GM10248 (cell line): ENCODE measurements around the gene ECHDC3.

ENCODE experiments used
- CTCF ChIA-PET: fragments of 300-600 bp; sonication (Branson Sonifier 250); formaldehyde crosslinking; extraction: SDS; loops from one replicate; lab custom pipeline; 2021; ENCODE audit warnings: antibody characterized with exemption; lab: Yijun Ruan, JAX
- POLR2A ChIA-PET: fragments of 350-650 bp; sonication (Branson Sonifier 250); formaldehyde crosslinking; extraction: SDS; loops from one replicate; lab custom pipeline; 2020; ENCODE audit warnings: antibody characterized with exemption; lab: Yijun Ruan, JAX
- DNase-seq: peaks from one replicate; pipeline ENCODE4 v3.0.0; 2012; ENCODE audit errors: extremely low spot score
- TF ChIP-seq, protein P1 (sequence below): IDR thresholded peaks from 2 replicates; pipeline ENCODE4 v1.5.1; 2012; ENCODE audit warnings: mild to moderate bottlenecking, low read depth; ENCODE audit errors: extremely low read depth, missing control alignments, control extremely low read depth

The ECHDC3 gene

DNA sequence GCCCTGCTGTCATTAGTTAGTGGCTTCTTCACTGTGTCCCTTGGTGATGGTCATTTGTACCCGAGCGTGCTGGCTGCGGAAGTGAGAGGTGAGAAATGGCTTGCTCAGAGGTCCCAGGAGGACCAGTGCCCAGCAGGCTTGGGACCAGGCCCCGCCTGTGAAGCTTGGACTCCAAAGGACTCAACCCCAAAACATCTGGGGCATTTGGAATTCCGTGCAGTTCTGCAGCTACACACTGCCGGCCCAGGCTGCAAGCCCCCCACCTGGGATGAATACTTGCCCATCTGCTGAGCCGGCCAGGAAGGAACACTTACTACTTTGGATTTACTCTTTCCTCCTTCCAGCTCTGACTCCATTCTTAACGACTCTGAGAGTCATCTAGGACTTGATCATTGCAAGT is 18.0 kb downstream of the ECHDC3 start:
- POLR2A ChIA-PET, result no interaction called here
- TF ChIP-seq, protein P1, sequence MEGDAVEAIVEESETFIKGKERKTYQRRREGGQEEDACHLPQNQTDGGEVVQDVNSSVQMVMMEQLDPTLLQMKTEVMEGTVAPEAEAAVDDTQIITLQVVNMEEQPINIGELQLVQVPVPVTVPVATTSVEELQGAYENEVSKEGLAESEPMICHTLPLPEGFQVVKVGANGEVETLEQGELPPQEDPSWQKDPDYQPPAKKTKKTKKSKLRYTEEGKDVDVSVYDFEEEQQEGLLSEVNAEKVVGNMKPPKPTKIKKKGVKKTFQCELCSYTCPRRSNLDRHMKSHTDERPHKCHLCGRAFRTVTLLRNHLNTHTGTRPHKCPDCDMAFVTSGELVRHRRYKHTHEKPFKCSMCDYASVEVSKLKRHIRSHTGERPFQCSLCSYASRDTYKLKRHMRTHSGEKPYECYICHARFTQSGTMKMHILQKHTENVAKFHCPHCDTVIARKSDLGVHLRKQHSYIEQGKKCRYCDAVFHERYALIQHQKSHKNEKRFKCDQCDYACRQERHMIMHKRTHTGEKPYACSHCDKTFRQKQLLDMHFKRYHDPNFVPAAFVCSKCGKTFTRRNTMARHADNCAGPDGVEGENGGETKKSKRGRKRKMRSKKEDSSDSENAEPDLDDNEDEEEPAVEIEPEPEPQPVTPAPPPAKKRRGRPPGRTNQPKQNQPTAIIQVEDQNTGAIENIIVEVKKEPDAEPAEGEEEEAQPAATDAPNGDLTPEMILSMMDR, result no peak
- CTCF ChIA-PET, result interaction anchor here (1.1 to 6.6 kb wide), 6 partner anchors 21 to 336 kb away, joined by 3 to 97 read pairs (median 4); no protein-coding TSS in a partner anchor
- no peak for DNase-seq

DNA sequence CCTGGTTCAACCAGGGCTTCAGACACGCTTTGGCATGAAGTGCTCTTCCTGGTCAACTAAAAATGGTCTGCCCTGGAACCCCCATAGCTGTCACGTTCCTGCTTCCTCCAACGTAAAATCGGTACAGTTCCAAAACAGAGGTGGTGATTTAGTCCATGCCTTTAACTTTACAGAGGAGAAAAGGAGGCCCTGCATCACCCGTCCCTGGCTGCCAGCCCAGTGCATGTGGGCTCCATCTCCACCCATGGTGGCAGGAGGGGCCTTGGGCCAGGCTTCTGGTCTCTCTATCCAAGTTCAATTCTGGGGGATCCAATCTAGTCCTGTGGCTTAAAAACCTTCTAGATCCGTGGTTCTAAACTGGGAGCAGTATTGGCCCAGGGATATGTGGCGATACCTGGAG is 18.7 kb downstream of the ECHDC3 start:
- CTCF ChIA-PET, result interaction anchor here (1.1 to 6.6 kb wide), 4 partner anchors 21 to 337 kb away, joined by 3 to 97 read pairs (median 4); no protein-coding TSS in a partner anchor
- TF ChIP-seq, protein P1, result no peak
- DNase-seq, result no peak
- POLR2A ChIA-PET, result no interaction called here

DNA sequence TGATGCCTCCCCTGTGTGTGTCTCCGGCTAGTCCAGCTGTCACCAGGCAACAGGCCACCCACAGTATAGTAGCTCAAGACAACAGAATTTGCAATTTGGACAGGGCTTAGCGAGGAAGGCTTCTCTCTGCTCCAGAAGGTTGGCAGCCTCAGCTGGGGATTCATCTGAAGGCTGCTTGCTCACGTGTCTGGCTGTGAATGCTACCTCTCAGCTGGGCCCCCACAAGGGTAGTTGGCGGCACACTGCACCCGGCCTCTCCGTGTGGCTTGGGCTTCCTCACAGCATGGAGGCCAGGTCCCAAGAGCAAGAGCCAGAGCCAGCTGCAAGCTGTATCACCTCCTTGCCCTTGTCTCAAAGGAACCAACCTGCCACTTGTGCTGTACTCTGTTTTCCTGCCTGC is 19.2 kb downstream of the ECHDC3 start:
- DNase-seq, result no peak
- ChIA-PET POLR2A (no interaction called here), CTCF (interaction anchor here (1.1 to 6.6 kb wide), 3 partner anchors 21 to 246 kb away, joined by 3 to 97 read pairs (median 4); no protein-coding TSS in a partner anchor)
- TF ChIP-seq, protein P1, result no peak

DNA sequence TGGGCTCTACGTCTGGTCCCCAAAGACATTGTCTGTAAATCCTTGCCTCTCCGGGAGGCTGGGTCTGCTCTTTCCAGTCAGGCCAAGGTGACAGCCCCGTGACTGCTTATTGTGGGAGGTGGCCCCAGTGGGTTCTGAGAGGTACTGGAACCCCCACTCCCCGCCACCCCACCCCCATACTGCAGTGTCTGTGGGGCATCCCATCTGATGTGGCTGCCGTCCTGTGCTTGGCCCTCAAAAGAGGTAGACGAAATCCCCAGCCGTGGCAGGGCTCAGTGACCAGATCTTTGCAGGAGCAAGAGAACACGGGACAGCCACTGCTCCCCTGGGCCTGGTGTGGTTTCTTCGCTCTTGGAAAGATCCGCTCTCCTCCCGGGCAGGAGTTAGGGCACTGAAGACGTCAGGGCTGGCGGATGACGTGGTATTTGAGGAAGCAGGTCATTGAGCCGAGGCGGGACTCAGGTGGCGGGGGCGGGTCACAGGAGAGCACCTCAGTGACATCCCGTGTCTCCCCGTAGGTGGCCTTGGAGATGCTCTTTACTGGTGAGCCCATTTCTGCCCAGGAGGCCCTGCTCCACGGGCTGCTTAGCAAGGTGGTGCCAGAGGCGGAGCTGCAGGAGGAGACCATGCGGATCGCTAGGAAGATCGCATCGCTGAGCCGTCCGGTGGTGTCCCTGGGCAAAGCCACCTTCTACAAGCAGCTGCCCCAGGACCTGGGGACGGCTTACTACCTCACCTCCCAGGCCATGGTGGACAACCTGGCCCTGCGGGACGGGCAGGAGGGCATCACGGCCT is 20.7 kb downstream of the ECHDC3 start:
- no peak for DNase-seq
- ChIA-PET POLR2A (no interaction called here), CTCF (no interaction called here)
- TF ChIP-seq, protein P1, result no peak

DNA sequence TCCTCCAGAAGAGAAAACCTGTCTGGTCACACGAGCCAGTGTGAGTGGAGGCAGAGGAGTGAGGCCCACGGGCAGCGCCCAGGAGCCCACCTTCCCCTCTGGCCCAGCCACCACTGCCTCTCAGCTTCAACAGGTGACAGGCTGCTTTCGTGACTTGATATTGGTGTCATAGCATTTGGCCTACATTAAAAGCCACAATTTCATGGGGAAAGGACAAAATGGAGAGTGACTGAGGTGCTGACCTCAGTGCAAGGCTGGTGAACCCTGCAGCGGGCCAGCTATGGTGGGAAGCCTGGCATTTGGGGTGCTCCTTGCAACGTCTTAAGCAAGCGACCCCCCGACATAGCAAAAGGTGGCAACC is 21.3 kb downstream of the ECHDC3 start:
- ChIA-PET CTCF (no interaction called here), POLR2A (no interaction called here)
- TF ChIP-seq, protein P1, result no peak
- DNase-seq, result no peak

DNA sequence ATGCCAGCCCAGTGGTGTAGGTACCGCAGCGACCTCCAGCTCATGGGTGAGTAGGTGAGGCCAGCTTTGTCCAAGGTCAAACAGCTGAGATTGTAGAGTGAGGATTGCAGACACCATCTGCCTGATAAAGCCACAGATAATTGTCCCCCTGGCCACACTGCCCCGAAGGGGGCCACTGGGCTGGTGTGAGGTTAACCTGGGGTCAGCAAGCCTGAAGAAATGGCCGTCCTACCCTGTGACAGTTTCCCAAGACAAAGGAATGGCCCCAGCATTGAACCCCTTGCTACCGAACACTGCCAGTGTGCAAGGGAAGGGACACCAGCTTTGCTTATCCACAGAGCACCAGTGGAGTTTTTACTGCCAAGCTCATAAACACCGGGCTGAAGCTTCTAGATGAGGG is 23.0 kb downstream of the ECHDC3 start:
- DNase-seq, result no peak
- ChIA-PET CTCF (interaction anchor here (0.7 to 1.8 kb wide), 3 partner anchors 10 to 250 kb away, joined by 3 to 12 read pairs (median 3); no protein-coding TSS in a partner anchor), POLR2A (no interaction called here)
- TF ChIP-seq, protein P1, result no peak
